HL-60 (cell line): Measurements from ENCODE around the gene ECHDC1.
"Not testable (repeated sequence)": the region's sequence is repeated elsewhere in the genome, so short reads cannot be mapped to it uniquely, and the experiment has no call there.

Experiments used
- DNase-seq, 2 experiments: peaks; one replicate each; pipeline ENCODE4 v3.0.0-alpha.2; 2010 to 2020; ENCODE audit warnings: low read depth in 1 of 2, low spot score in 1 of 2
- H3K27ac ChIP-seq: fragments of 250-450 bp; sonication (Bioruptor Pico); replicated peaks from 2 replicates; pipeline ENCODE4 v1.5.1; 2020; ENCODE audit warnings: mild to moderate bottlenecking, moderate library complexity
- H3K27me3 ChIP-seq: fragments of 250-450 bp; sonication (Bioruptor Pico); 2 replicates; pipeline ENCODE4 v1.5.1; 2021; ENCODE audit warnings: mild to moderate bottlenecking, moderate library complexity; ENCODE audit not compliant: insufficient read depth, poor library complexity, severe bottlenecking
- H3K4me3 ChIP-seq: replicated peaks from 2 replicates; pipeline ENCODE4 v1.5.1; 2011; ENCODE audit warnings: mild to moderate bottlenecking, control low read depth, low read length; ENCODE audit not compliant: insufficient read depth
- GABPA ChIP-seq: IDR thresholded peaks from 2 replicates; pipeline ENCODE4 v1.6.1; 2012; ENCODE audit warnings: low read depth
- POLR2AphosphoS5 ChIP-seq: IDR thresholded peaks from 2 replicates; pipeline ENCODE4 v1.6.1; 2012; ENCODE audit warnings: low read depth
- SPI1 ChIP-seq: IDR thresholded peaks from 2 replicates; pipeline ENCODE4 v1.6.1; 2012; ENCODE audit warnings: low read depth, mild to moderate bottlenecking, borderline replicate concordance
- TF ChIP-seq, protein P1 (sequence below): IDR thresholded peaks from 2 replicates; pipeline ENCODE4 v1.6.1; 2012; ENCODE audit warnings: low read depth; ENCODE audit not compliant: insufficient replicate concordance
- TF ChIP-seq, protein P2 (sequence below): IDR thresholded peaks from one replicate; pipeline ENCODE4 v1.5.1; 2011; ENCODE audit warnings: low read length, control low read depth, inconsistent platforms; ENCODE audit not compliant: insufficient read depth

The ECHDC1 gene

DNA sequence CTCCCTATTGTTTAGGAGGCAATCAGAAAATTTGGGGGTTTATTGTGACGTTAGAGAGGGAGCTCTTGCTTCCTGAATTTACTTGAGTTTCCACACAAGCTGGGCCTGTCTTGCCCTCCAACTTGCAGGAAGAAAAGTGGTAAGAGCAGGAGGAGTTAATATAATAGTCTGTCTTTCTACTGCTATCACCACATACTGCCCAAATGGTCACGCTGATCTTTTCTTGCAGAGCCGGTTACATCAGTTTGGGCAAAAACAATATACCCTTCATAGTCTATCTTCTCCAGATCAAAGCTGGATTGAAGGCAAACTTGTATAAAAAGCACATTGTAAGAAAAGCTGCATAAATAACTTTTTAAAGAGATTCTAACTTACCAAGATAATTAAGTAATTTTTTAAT is 46.3 kb upstream of the ECHDC1 start:
- H3K27me3 ChIP-seq, result no peaks in the 10 kb centered on the region
- no peak overlapping the region for H3K27ac ChIP-seq
- DNase-seq, result no peak
- no peak overlapping the region for H3K4me3 ChIP-seq
- TF ChIP-seq GABPA (no peak), SPI1 (no peak), POLR2AphosphoS5 (no peak)
- TF ChIP-seq, protein P1, sequence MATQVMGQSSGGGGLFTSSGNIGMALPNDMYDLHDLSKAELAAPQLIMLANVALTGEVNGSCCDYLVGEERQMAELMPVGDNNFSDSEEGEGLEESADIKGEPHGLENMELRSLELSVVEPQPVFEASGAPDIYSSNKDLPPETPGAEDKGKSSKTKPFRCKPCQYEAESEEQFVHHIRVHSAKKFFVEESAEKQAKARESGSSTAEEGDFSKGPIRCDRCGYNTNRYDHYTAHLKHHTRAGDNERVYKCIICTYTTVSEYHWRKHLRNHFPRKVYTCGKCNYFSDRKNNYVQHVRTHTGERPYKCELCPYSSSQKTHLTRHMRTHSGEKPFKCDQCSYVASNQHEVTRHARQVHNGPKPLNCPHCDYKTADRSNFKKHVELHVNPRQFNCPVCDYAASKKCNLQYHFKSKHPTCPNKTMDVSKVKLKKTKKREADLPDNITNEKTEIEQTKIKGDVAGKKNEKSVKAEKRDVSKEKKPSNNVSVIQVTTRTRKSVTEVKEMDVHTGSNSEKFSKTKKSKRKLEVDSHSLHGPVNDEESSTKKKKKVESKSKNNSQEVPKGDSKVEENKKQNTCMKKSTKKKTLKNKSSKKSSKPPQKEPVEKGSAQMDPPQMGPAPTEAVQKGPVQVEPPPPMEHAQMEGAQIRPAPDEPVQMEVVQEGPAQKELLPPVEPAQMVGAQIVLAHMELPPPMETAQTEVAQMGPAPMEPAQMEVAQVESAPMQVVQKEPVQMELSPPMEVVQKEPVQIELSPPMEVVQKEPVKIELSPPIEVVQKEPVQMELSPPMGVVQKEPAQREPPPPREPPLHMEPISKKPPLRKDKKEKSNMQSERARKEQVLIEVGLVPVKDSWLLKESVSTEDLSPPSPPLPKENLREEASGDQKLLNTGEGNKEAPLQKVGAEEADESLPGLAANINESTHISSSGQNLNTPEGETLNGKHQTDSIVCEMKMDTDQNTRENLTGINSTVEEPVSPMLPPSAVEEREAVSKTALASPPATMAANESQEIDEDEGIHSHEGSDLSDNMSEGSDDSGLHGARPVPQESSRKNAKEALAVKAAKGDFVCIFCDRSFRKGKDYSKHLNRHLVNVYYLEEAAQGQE, result no peak
- TF ChIP-seq, protein P2, sequence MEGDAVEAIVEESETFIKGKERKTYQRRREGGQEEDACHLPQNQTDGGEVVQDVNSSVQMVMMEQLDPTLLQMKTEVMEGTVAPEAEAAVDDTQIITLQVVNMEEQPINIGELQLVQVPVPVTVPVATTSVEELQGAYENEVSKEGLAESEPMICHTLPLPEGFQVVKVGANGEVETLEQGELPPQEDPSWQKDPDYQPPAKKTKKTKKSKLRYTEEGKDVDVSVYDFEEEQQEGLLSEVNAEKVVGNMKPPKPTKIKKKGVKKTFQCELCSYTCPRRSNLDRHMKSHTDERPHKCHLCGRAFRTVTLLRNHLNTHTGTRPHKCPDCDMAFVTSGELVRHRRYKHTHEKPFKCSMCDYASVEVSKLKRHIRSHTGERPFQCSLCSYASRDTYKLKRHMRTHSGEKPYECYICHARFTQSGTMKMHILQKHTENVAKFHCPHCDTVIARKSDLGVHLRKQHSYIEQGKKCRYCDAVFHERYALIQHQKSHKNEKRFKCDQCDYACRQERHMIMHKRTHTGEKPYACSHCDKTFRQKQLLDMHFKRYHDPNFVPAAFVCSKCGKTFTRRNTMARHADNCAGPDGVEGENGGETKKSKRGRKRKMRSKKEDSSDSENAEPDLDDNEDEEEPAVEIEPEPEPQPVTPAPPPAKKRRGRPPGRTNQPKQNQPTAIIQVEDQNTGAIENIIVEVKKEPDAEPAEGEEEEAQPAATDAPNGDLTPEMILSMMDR, result no peak

DNA sequence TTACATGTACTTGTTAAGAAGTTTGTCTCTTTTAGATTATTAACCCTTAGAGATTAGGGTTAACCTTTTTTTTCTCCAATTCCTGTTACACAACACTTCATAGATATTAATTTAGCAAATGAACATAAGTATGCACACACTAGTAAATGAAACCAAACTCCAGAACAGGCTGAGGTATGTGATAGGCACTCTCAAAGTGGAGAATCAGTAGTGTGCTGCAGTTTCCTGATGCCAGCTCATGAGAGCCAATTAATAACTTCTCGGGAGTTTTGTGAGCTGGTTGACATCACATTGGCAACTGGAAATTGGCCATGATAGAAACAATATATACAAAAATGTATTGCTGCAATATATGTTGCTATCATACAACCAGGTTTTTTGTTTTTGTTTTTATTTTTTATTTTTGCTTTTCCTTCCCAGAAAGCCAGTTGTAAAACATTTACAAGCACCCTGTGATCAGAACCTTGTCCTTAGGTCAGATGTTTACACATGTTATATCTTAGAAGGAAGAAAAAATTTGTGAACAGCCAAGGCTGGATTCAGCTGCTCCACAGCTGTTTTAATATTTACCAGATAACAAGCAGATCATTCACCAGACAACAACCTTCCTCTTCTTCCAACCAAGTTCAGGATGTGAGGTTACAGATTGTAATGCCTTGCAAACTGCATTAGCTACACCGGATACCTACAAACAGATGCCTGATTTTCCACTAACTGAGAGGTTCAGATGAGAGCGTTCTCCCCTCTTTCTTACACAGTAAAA is 42.4 kb upstream of the ECHDC1 start:
- Histone ChIP-seq H3K4me3 (no peak overlapping the region), H3K27ac (no peak overlapping the region), H3K27me3 (no peaks in the 10 kb centered on the region)
- DNase-seq, result no peak
- TF ChIP-seq GABPA (no peak), SPI1 (no peak), POLR2AphosphoS5 (no peak)
- TF ChIP-seq, protein P2, result no peak
- TF ChIP-seq, protein P1, result no peak

DNA sequence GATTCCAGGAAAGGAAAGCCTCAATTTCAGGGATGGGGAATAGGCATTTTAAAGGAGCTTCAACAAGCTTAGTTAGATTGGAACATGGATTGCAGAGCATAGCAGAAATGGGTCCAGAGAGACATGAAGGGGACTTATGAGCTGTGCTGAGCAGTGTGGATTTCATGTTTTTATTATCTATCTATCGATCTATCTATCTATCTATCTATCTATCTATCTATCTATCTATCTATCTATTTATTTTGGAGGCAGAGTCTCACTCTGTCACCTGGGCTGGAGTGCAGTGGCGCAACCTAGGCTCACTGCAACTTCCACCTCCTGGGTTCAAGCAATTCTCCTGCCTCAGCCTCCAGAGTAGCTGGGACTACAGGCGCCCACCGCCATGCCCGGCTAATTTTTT is 41.4 kb upstream of the ECHDC1 start:
- not testable (repeated sequence) for H3K27me3 ChIP-seq, DNase-seq, H3K4me3 ChIP-seq, H3K27ac ChIP-seq

DNA sequence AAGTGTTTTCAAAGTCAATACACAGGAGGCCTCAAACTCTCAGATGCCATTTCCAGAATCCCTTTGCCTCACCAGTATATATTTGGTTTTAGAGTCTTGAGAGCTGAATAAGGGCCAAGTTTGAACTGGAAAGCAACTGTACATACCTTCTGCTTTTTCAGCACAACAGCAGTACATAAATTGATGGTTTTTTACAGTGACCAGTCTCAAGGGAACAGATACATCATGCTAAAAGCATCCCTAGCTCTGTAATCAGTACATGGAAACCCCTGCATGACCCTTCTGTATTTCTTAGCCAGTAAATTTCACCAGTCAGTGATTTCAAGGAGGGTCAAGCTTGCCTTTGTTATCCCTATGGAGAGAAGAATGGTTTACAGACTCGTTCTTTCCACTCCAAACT is 40.6 kb upstream of the ECHDC1 start:
- TF ChIP-seq POLR2AphosphoS5 (no peak), GABPA (no peak), SPI1 (no peak)
- TF ChIP-seq, protein P1, result no peak
- TF ChIP-seq, protein P2, result no peak
- no peaks in the 10 kb centered on the region for H3K27me3 ChIP-seq
- no peak for DNase-seq
- no peak overlapping the region for H3K27ac ChIP-seq
- H3K4me3 ChIP-seq, result no peak overlapping the region
